Psoas muscle (tissue), 8 donors: Measurements from ENCODE around the gene TEX2. TPM values are rescaled to one million over a fixed set of nuclear protein-coding genes. Genes with fewer than 3 reads are reported as not detected.
"Not testable (repeated sequence)": the region's sequence is repeated elsewhere in the genome, so short reads cannot be mapped to it uniquely, and the experiment has no call there.

ENCODE experiments used
- ATAC-seq, 4 donors: fragments of 200-7000 bp; cut with Tn5 transposase; one replicate each; pipeline ENCODE4 v1.9.1; 2020; ENCODE audit warnings: moderate library complexity in 3 of 4, mild to moderate bottlenecking in 2 of 4
- DNase-seq, 2 donors: peaks; one replicate each; pipeline ENCODE4 v3.0.0-alpha.2; 2020
- H3K27ac ChIP-seq: fragments of 200-600 bp; one replicate; pipeline ENCODE4 v1.8.0; 2022
- H3K27me3 ChIP-seq, 3 donors: fragments of 200-600 bp in 1 of 3; one replicate each; pipeline versions ENCODE4 v1.6.1 to v1.8.0; 2013 to 2022; ENCODE audit warnings: low read length in 2 of 3, mild to moderate bottlenecking in 2 of 3, moderate library complexity in 1 of 3; ENCODE audit not compliant: insufficient read depth in 3 of 3
- H3K36me3 ChIP-seq, 2 donors: fragments of 200-600 bp in 1 of 2; one replicate each; pipeline versions ENCODE4 v1.6.1 to v1.8.0; 2013 to 2022; ENCODE audit warnings: low read depth in 1 of 2, mild to moderate bottlenecking in 1 of 2, moderate library complexity in 1 of 2; ENCODE audit not compliant: insufficient read depth in 1 of 2
- H3K4me1 ChIP-seq: fragments of 200-600 bp; one replicate; pipeline ENCODE4 v1.8.0; 2022
- H3K4me3 ChIP-seq: fragments of 200-600 bp; one replicate; pipeline ENCODE4 v1.8.0; 2022; ENCODE audit warnings: mild to moderate bottlenecking
- H3K9me3 ChIP-seq: fragments of 200-600 bp; one replicate; pipeline ENCODE4 v1.8.0; 2022
- WGBS, 3 donors: extraction: QIAGEN DNeasy Blood & Tissue Kit; methylation state at CpG; one replicate each; pipeline versions ENCODE4 v1.1.6 to v1.1.7; 2013; 5-methylcytosine and 5-hydroxymethylcytosine counted together
- intact Hi-C, 2 donors: fragments of 100-400 bp; cut with DNase I; formaldehyde crosslinking; loops; one replicate each; pipeline versions ENCODE4 v1.11.0 to v1.14.2; 2022
- polyA plus RNA-seq, 3 donors: library from polyadenylated mRNA; stranded (reverse); fragments of 200-250 nt; gene quantifications; one replicate each; pipeline ENCODE4 v1.2.3, GENCODE V29; 2013
- total RNA-seq, 4 donors: library from RNA; stranded (reverse); fragmentation: NEBNext Ultra II Directional in 2 of 4; extraction: Animal tissue kit (Norgen Biotek cat#: 25700) in 2 of 4; gene quantifications; one replicate each; pipeline versions ENCODE4 v1.2.1 to v1.2.4, GENCODE V29; 2021 to 2023
- TF ChIP-seq, protein P1 (sequence below): fragments of 200-600 bp; IDR thresholded peaks from one replicate; pipeline ENCODE4 v1.8.0; 2022; ENCODE audit warnings: antibody characterized with exemption
- donor health status: healthy with polysubstance abuse.
- donor health status: DM: no; HTN: no; CAD: no; lungs with moderate emphysema.
- donor health status: Bipolar disorder and iron deficiency.
- donor health status: healthy.
- donor health status: DM: yes; HTN: yes; CAD: no.
- donor health status: DM: no; HTN: no; CAD: no.
- donor health status: DM: no; HTN: no; CAD: no.
- donor health status: DM: yes; HTN: yes; CAD: no.

Gene TEX2
- total and polyA plus RNA-seq, 7 donors, result 29.4 to 72.7 (median 52.8) TPM

DNA sequence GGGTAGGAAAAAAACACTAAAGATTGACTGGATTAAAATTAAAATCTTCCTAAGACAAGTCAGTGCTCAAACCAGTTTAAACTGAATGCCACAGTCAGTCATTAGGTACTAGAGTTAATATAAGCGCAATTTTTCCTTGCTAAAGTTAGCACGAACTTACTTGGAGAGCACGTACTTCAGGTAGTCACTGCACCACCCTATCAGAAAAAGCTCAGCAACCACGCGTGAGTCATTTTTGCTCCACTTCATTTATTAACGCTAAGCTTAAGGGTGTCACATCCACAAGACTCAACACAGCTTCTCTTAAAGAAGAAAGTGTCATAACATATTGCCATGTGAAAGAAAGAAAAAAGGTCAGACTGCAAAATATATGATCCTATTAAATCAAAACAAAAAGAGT is 53.1 kb downstream of the TEX2 start:
- ATAC-seq (peak in 3 of 4 donors; percentile 49 to 81 (median 74)), DNase-seq (no peak)
- 52 to 82% (median 70%) methylated on average over 6 of the region's 6 CpGs for WGBS, 3 donors
- H3K4me1 ChIP-seq, result peaks cover 41% of the 10 kb centered on the region
- no peaks in the 10 kb centered on the region for H3K27me3 ChIP-seq
- intact Hi-C loops, result no loop called here
- H3K36me3 ChIP-seq, result peaks cover 12 to 25% of the 10 kb centered on the region in 2 donors
- TF ChIP-seq, protein P1, sequence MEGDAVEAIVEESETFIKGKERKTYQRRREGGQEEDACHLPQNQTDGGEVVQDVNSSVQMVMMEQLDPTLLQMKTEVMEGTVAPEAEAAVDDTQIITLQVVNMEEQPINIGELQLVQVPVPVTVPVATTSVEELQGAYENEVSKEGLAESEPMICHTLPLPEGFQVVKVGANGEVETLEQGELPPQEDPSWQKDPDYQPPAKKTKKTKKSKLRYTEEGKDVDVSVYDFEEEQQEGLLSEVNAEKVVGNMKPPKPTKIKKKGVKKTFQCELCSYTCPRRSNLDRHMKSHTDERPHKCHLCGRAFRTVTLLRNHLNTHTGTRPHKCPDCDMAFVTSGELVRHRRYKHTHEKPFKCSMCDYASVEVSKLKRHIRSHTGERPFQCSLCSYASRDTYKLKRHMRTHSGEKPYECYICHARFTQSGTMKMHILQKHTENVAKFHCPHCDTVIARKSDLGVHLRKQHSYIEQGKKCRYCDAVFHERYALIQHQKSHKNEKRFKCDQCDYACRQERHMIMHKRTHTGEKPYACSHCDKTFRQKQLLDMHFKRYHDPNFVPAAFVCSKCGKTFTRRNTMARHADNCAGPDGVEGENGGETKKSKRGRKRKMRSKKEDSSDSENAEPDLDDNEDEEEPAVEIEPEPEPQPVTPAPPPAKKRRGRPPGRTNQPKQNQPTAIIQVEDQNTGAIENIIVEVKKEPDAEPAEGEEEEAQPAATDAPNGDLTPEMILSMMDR, result no peak
- H3K27ac ChIP-seq, result peak overlapping the region; percentile 10
- H3K9me3 ChIP-seq, result no peaks in the 10 kb centered on the region
- H3K4me3 ChIP-seq, result no peak overlapping the region

DNA sequence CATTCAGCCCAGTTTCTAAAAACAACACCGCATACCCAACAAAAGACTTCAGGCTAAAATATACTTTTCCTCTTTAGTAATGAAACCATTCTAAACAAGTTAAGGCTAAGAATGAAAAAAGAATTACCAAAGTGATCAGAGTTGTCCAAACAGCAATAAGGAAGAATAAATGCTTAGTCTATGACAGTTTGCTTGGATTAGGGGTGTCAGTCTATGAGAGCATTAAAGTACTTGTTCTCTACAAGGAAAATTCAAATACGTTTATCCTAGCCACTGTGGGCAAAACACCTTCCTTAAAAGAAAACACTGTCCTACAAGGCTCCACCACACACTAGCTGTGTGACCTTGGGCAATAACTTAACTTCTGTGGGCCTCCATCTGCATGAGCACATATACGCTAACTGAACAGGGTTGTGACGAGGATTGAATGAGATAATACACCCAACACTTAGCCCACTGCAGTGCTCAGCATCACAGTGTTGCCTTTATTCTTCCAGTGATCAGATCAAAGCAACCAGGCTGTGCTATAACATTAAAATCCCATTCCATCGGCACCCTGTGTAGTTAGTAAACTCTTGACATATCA is 53.6 kb downstream of the TEX2 start:
- Histone ChIP-seq H3K4me1 (peaks cover 39% of the 10 kb centered on the region), H3K4me3 (no peak overlapping the region), H3K27me3 (no peaks in the 10 kb centered on the region), H3K9me3 (no peaks in the 10 kb centered on the region), H3K27ac (peak overlapping the region; percentile 10), H3K36me3 (peaks cover 12 to 25% of the 10 kb centered on the region in 2 donors)
- TF ChIP-seq, protein P1, result no peak
- DNase-seq (no peak), ATAC-seq (peak in 2 of 4 donors; percentile 24 to 29)
- intact Hi-C loops, result no loop called here
- 78 to 92% (median 82%) methylated on average over 5 of the region's 5 CpGs for WGBS, 3 donors

DNA sequence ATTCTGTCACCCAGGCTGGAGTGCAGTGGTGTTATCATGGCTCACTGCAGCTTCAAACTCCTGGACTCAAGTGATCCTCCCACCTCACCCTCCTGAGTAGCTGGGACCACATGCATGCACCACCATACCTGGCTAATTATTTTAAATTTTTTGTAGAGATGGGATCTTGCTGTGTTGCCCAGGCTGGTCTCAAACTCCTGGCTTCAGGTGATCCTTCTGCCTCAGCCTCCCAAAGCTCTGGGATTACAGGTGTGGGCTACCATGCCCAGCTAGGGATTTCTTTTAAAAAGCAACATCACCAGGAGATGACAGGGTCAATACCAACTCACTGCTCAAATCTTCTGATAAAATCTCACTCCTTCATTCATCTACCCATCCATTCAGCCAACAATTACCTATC is 54.4 kb downstream of the TEX2 start:
- ATAC-seq, H3K27me3 ChIP-seq, H3K27ac ChIP-seq, H3K9me3 ChIP-seq, DNase-seq, H3K4me3 ChIP-seq, intact Hi-C loops: not testable (repeated sequence)
- Histone ChIP-seq H3K36me3 (peaks cover 12 to 21% of the 10 kb centered on the region in 2 donors), H3K4me1 (peaks cover 47% of the 10 kb centered on the region)

DNA sequence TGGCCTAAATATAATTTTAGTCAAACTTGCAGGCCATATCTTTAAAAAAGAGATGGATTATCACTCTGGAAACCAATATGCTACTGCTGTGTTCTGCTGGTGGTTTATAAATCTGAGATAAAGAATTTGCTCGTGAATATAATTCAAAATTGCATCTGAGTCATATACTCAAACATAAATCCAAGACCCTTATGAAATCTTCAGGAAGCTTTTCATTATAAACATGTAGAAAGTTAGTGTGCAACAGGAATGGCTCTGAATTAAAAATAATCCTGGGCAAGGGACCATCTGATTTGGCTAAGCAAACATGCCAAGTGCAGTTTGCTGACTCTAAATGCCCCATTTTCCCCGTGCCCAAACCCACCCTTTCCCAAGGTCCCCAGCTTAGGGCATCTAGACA is 57.3 kb downstream of the TEX2 start:
- DNase-seq, result no peak
- H3K27ac ChIP-seq, result peak overlapping the region; percentile 2
- TF ChIP-seq, protein P1, result no peak
- WGBS, 3 donors, result 40 to 48% (median 46%) methylated on average over 2 of the region's 2 CpGs
- no peaks in the 10 kb centered on the region for H3K27me3 ChIP-seq
- no peaks in the 10 kb centered on the region for H3K9me3 ChIP-seq
- no peak for ATAC-seq
- peaks cover 70% of the 10 kb centered on the region for H3K4me1 ChIP-seq
- H3K36me3 ChIP-seq, result no peaks in the 10 kb centered on the region
- no peak overlapping the region for H3K4me3 ChIP-seq
- intact Hi-C loops, result no loop called here

DNA sequence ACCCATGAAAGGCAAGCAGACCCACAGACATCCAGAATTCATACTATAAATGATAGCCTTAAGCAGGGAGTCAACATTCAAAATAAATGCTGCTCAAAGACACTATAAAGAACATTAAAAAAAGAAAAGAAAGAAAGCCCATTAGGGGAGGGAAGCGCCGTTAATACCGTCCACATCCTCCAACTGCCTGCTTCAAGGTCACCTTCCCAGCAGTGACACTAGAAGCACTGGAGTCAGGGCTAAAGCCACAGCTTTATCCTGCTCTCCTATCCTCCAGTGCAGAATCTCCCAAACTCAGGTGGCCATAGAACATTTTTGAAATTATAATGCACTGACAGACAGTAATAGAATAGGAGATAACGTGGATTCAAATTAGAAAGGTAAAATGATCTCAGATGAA is 59.4 kb downstream of the TEX2 start:
- Histone ChIP-seq H3K4me1 (peaks cover 74% of the 10 kb centered on the region), H3K9me3 (no peaks in the 10 kb centered on the region), H3K36me3 (no peaks in the 10 kb centered on the region), H3K27me3 (no peaks in the 10 kb centered on the region), H3K4me3 (no peak overlapping the region), H3K27ac (peak overlapping the region; percentile 82)
- DNase-seq (no peak), ATAC-seq (peak in 1 of 4 donors; percentile 26)
- 28 to 37% (median 36%) methylated on average over 4 of the region's 4 CpGs for WGBS, 3 donors
- intact Hi-C loops, result loop anchor here (5.0 kb wide), 4 partner anchors 39 to 79 kb away; no protein-coding TSS in a partner anchor
- TF ChIP-seq, protein P1, result no peak
